H1 (cell line): ENCODE measurements around the gene SMYD3. TPM values are rescaled to one million over a fixed set of nuclear protein-coding genes. Genes with fewer than 3 reads are reported as not detected.

Source experiments
- CTCF ChIA-PET: fragments of 300-600 bp; sonication (Branson Sonifier 250); formaldehyde crosslinking; loops from one replicate; lab custom pipeline; 2021; ENCODE audit not compliant: partially characterized antibody; lab: Charles Lee
- POLR2A ChIA-PET: fragments of 300-600 bp; sonication (Branson Sonifier 250); formaldehyde crosslinking; loops from one replicate; lab custom pipeline; 2021; ENCODE audit warnings: inconsistent platforms; ENCODE audit not compliant: partially characterized antibody; lab: Charles Lee
- DNase-seq, 2 experiments: peaks; one replicate each; pipeline versions ENCODE4 v3.0.0 to v3.0.0-alpha.2; 2010 to 2022; ENCODE audit warnings: low spot score in 2 of 2, low read depth in 1 of 2, mixed read lengths in 1 of 2
- FAIRE-seq: peaks from 2 replicates; lab custom pipeline; 2011; peaks lifted over from hg19 to GRCh38; lab: Jason Lieb, UNC
- H2AFZ ChIP-seq: 2 replicates; pipeline ENCODE4 v1.8.1; 2012; ENCODE audit warnings: low read length, inconsistent platforms
- H2AK5ac ChIP-seq: 2 replicates; pipeline ENCODE4 v1.6.1; 2013; ENCODE audit warnings: low read depth, low read length
- H2BK120ac ChIP-seq: replicated peaks from 2 replicates; pipeline ENCODE3; 2013; ENCODE audit warnings: low read depth, low read length, inconsistent platforms
- H2BK12ac ChIP-seq: 2 replicates; pipeline ENCODE4 v1.6.1; 2013; ENCODE audit warnings: low read depth, low read length
- H2BK15ac ChIP-seq: 2 replicates; pipeline ENCODE4 v1.6.1; 2013; ENCODE audit warnings: low read length
- H2BK20ac ChIP-seq: 2 replicates; pipeline ENCODE4 v1.6.1; 2013; ENCODE audit warnings: low read length
- H2BK5ac ChIP-seq: 2 replicates; pipeline ENCODE4 v1.6.1; 2013; ENCODE audit warnings: low read depth, low read length
- H3K14ac ChIP-seq: 2 replicates; pipeline ENCODE4 v1.6.1; 2013; ENCODE audit warnings: inconsistent platforms; ENCODE audit not compliant: insufficient read length
- H3K18ac ChIP-seq: 2 replicates; pipeline ENCODE4 v1.6.1; 2013; ENCODE audit warnings: low read length; ENCODE audit errors: extremely low read depth
- H3K23ac ChIP-seq: 2 replicates; pipeline ENCODE4 v1.6.1; 2013; ENCODE audit warnings: inconsistent platforms; ENCODE audit not compliant: insufficient read length
- H3K23me2 ChIP-seq: 2 replicates; pipeline ENCODE4 v1.6.1; 2013; ENCODE audit warnings: low read depth, low read length
- H3K27ac ChIP-seq: 2 replicates; pipeline ENCODE4 v1.6.1; 2011; ENCODE audit warnings: low read depth, low read length, inconsistent platforms
- H3K27me3 ChIP-seq, 4 experiments: replicated peaks in 1 of 4; 1 replicate in 1 of 4; 2 replicates in 3 of 4; pipeline versions ENCODE4 v1.6.1 to v1.8.1; 2011 to 2013; ENCODE audit warnings: low read length in 3 of 4, mild to moderate bottlenecking in 3 of 4, inconsistent platforms in 2 of 4, mixed read lengths in 2 of 4, moderate library complexity in 1 of 4; ENCODE audit not compliant: control insufficient read depth in 3 of 4, insufficient read depth in 3 of 4; ENCODE audit errors: extremely low read depth in 1 of 4
- H3K36me3 ChIP-seq, 4 experiments: 2 replicates each; pipeline versions ENCODE4 v1.6.1 to v1.8.1; 2011 to 2013; ENCODE audit warnings: mild to moderate bottlenecking in 4 of 4, low read length in 3 of 4, moderate library complexity in 2 of 4, control low read depth in 1 of 4, inconsistent platforms in 1 of 4; ENCODE audit not compliant: insufficient read depth in 4 of 4, control insufficient read depth in 2 of 4
- H3K4ac ChIP-seq: replicated peaks from 2 replicates; pipeline ENCODE3; 2013; ENCODE audit warnings: low read length, low read depth, mixed read lengths, inconsistent platforms; ENCODE audit not compliant: insufficient read length
- H3K4me1 ChIP-seq, 4 experiments: replicated peaks in 1 of 4; 1 replicate in 1 of 4; 2 replicates in 3 of 4; pipeline versions ENCODE4 v1.6.1 to v1.8.1; 2011 to 2013; ENCODE audit warnings: low read length in 3 of 4, inconsistent platforms in 2 of 4, mixed read lengths in 1 of 4; ENCODE audit not compliant: insufficient read depth in 4 of 4, control insufficient read depth in 3 of 4
- H3K4me2 ChIP-seq, 2 experiments: 2 replicates each; pipeline versions ENCODE4 v1.6.1 to v1.8.1; 2011 to 2013; ENCODE audit warnings: low read depth in 2 of 2, low read length in 2 of 2, control low read depth in 1 of 2, inconsistent platforms in 1 of 2, mild to moderate bottlenecking in 1 of 2; ENCODE audit not compliant: insufficient read depth in 1 of 2
- H3K4me3 ChIP-seq, 4 experiments: fragments of 200-600, 300-600 bp in 1 of 4; sonication (generic), shearing (Covaris generic), sonication (Bioruptor Twin) in 1 of 4; 2 replicates each; pipeline versions ENCODE4 v1.5.1 to v1.8.1; 2011 to 2016; ENCODE audit warnings: low read length in 4 of 4, low read depth in 3 of 4, control low read depth in 2 of 4, inconsistent platforms in 2 of 4, mild to moderate bottlenecking in 2 of 4, mixed read lengths in 1 of 4, moderate library complexity in 1 of 4; ENCODE audit not compliant: insufficient read depth in 2 of 4; ENCODE audit errors: extremely low read depth in 1 of 4
- H3K56ac ChIP-seq: replicated peaks from 2 replicates; pipeline ENCODE3; 2013; ENCODE audit warnings: low read depth, mild to moderate bottlenecking, mixed read lengths, low read length, inconsistent platforms; ENCODE audit not compliant: insufficient read length
- H3K79me1 ChIP-seq: 2 replicates; pipeline ENCODE4 v1.6.1; 2013; ENCODE audit warnings: low read depth, low read length, control low read depth
- H3K79me2 ChIP-seq, 2 experiments: 2 replicates each; pipeline versions ENCODE4 v1.6.1 to v1.8.1; 2012 to 2013; ENCODE audit warnings: low read length in 2 of 2, mild to moderate bottlenecking in 2 of 2, inconsistent platforms in 1 of 2; ENCODE audit not compliant: insufficient read depth in 2 of 2, control insufficient read depth in 1 of 2
- H3K9ac ChIP-seq, 4 experiments: replicated peaks in 1 of 4; 1 replicate in 1 of 4; 2 replicates in 3 of 4; pipeline versions ENCODE4 v1.6.1 to v1.8.1; 2011 to 2013; ENCODE audit warnings: low read depth in 3 of 4, low read length in 3 of 4, control low read depth in 2 of 4, mild to moderate bottlenecking in 2 of 4, moderate library complexity in 2 of 4, inconsistent platforms in 1 of 4; ENCODE audit errors: extremely low read depth in 1 of 4
- H3K9me3 ChIP-seq, 2 experiments: 2 replicates each; pipeline versions ENCODE4 v1.6.1 to v1.8.1; 2012 to 2013; ENCODE audit warnings: mild to moderate bottlenecking in 2 of 2, moderate library complexity in 2 of 2, control low read depth in 1 of 2, inconsistent platforms in 1 of 2, low read depth in 1 of 2, low read length in 1 of 2, mixed read lengths in 1 of 2; ENCODE audit not compliant: insufficient read depth in 2 of 2
- H4K20me1 ChIP-seq, 2 experiments: replicated peaks in 1 of 2; 2 replicates each; pipeline versions ENCODE3 to v1.8.1; 2011 to 2013; ENCODE audit warnings: inconsistent platforms in 2 of 2, low read length in 2 of 2, mild to moderate bottlenecking in 1 of 2; ENCODE audit not compliant: insufficient read depth in 2 of 2, control insufficient read depth in 1 of 2
- H4K5ac ChIP-seq: 2 replicates; pipeline ENCODE4 v1.6.1; 2013; ENCODE audit warnings: low read length, low read depth, mixed read lengths, inconsistent platforms; ENCODE audit not compliant: insufficient read length
- H4K8ac ChIP-seq: 2 replicates; pipeline ENCODE4 v1.8.0; 2013; ENCODE audit warnings: mild to moderate bottlenecking, moderate library complexity, low read length, inconsistent platforms; ENCODE audit not compliant: insufficient read depth; ENCODE audit errors: extremely low read depth
- H4K91ac ChIP-seq: replicated peaks from 2 replicates; pipeline ENCODE3; 2013; ENCODE audit warnings: low read length, mixed read lengths, inconsistent platforms; ENCODE audit not compliant: insufficient read length
- BACH1 ChIP-seq: IDR thresholded peaks from 2 replicates; pipeline ENCODE4 v1.6.1; 2012; ENCODE audit warnings: low read length, improper control_type of control experiment
- CBX5 ChIP-seq: fragments of 300-800, 300-1000 bp; sonication (generic); IDR thresholded peaks from 2 replicates; pipeline ENCODE4 v1.7.1; 2016; ENCODE audit warnings: antibody characterized with exemption, low read length, low read depth
- EGR1 ChIP-seq: IDR thresholded peaks from 2 replicates; pipeline ENCODE4 v1.6.1; 2011; ENCODE audit warnings: low read depth, low read length, borderline replicate concordance
- EP300 ChIP-seq, 2 experiments: IDR thresholded peaks; 1 replicate in 1 of 2; 2 replicates in 1 of 2; pipeline ENCODE4 v1.6.1; 2011 to 2012; ENCODE audit warnings: low read depth in 2 of 2, low read length in 2 of 2, mild to moderate bottlenecking in 2 of 2, borderline replicate concordance in 1 of 2, inconsistent platforms in 1 of 2, moderate library complexity in 1 of 2
- JUN ChIP-seq: IDR thresholded peaks from 2 replicates; pipeline ENCODE4 v1.6.1; 2011; ENCODE audit warnings: low read depth, mild to moderate bottlenecking, improper control_type of control experiment, low read length
- KDM4A ChIP-seq: IDR thresholded peaks from one replicate; pipeline ENCODE4 v1.7.1; 2012; ENCODE audit warnings: low read depth, mild to moderate bottlenecking, moderate library complexity, low read length, inconsistent platforms; ENCODE audit not compliant: severe bottlenecking
- PHF8 ChIP-seq: fragments of 200-600 bp; sonication (generic); conservative IDR thresholded peaks from 2 replicates; pipeline ENCODE4 v1.7.1; 2012; ENCODE audit warnings: low read depth, mild to moderate bottlenecking, inconsistent platforms, low read length, moderate library complexity
- POLR2A ChIP-seq, 2 experiments: IDR thresholded peaks; 1 replicate in 1 of 2; 2 replicates in 1 of 2; pipeline ENCODE4 v1.6.1; 2011; ENCODE audit warnings: low read depth in 2 of 2, low read length in 2 of 2, mild to moderate bottlenecking in 2 of 2; ENCODE audit errors: control extremely low read depth in 1 of 2
- SP4 ChIP-seq: IDR thresholded peaks from 2 replicates; pipeline ENCODE4 v1.6.1; 2012; ENCODE audit warnings: low read length, inconsistent platforms
- SUZ12 ChIP-seq: fragments of 200-600 bp; sonication (generic); IDR thresholded peaks from 2 replicates; pipeline ENCODE4 v1.6.1; 2012; ENCODE audit warnings: mild to moderate bottlenecking, inconsistent platforms, low read length, moderate library complexity, mixed read lengths
- TBP ChIP-seq: IDR thresholded peaks from 2 replicates; pipeline ENCODE4 v1.6.1; 2011; ENCODE audit warnings: low read depth, low read length, improper control_type of control experiment
- ZNF274 ChIP-seq: IDR thresholded peaks from 2 replicates; pipeline ENCODE4 v1.7.0; 2012; ENCODE audit warnings: low read length, borderline replicate concordance; ENCODE audit errors: extremely low read depth
- WGBS, 2 experiments: shearing (Covaris generic) in 1 of 2; methylation state at CpG; one replicate each; pipeline versions ENCODE4 v1.1.6 to v1.1.7; 2013 to 2015; ENCODE audit warnings: low lambda C conversion rate in 2 of 2, mixed read lengths in 2 of 2, inconsistent platforms in 1 of 2, low coverage in 1 of 2, missing lambda C conversion rate in 1 of 2; ENCODE audit not compliant: insufficient replicate concordance in 2 of 2, insufficient coverage in 1 of 2, insufficient read length in 1 of 2; ENCODE audit errors: extremely low coverage in 1 of 2, missing lambda C conversion rate in 1 of 2; 5-methylcytosine and 5-hydroxymethylcytosine counted together
- polyA plus RNA-seq, 7 experiments: library from polyadenylated mRNA; depleted of rRNA in 3 of 7; stranded (reverse) in 5 of 7; unstranded in 2 of 7; fragments of >200 nt in 5 of 7; fragments of 200-250 nt in 2 of 7; gene quantifications; 1 replicate in 5 of 7; 2 replicates in 1 of 7; 4 replicates in 1 of 7; pipeline versions ENCODE4 v1.2.1 to v1.2.3, GENCODE V29; 2011 to 2013; ENCODE audit warnings: missing spikeins in 2 of 7, mixed read lengths in 2 of 7
- total RNA-seq: library from RNA; stranded (reverse); fragmentation: NEBNext Ultra II Directional; extraction: Animal tissue kit (Norgen Biotek cat#: 25700); gene quantifications from 2 replicates; pipeline ENCODE4 v1.2.1, GENCODE V29; 2021
- TF ChIP-seq, protein P1 (sequence below): IDR thresholded peaks from 2 replicates; pipeline ENCODE4 v1.6.1; 2011; ENCODE audit warnings: low read length, improper control_type of control experiment

SMYD3 gene
- total and polyA plus RNA-seq, 2 of the 8 experiments (the other 6 are each of a cell fraction or from before 2014, with no cell fraction given) = 17.3 to 25.4 TPM

DNA sequence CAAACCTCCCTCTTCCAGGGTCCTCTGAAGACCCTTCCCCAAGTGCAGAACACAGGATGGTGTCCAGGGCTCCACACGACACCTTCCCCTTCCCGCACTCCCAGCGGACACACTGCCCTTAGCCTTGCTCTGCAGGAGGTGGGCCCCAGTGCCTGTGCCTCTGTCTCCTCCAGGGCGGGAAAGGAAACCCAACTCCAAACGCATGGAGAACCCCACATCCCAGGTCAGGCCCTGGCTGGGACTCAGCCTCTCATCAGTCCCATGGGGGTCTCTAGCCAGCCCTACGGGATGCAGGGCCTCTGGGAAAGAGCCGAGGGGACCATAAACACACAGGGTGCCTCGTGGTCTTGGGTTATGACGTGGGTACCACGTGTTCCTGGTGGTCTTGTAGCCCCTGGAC is 5.6 kb upstream of the SMYD3 start:
- no peak overlapping the region for H2BK120ac ChIP-seq
- H3K79me1 ChIP-seq = no peaks in the 10 kb centered on the region
- no peaks in the 10 kb centered on the region for H3K23me2 ChIP-seq
- H3K27me3 ChIP-seq = peaks cover 0 to 2% (median 0%) of the 10 kb centered on the region in 4 experiments; a peak in 1 of 7 replicates
- no peak overlapping the region for H2AK5ac ChIP-seq
- 86% methylated on average over 10 of the region's 10 CpGs; no CpG with 5 or more reads in 1 of the 2 experiments for WGBS, 2 experiments
- ChIA-PET CTCF (no interaction called here), POLR2A (no interaction called here)
- no peak for DNase-seq
- no peaks in the 10 kb centered on the region for H3K4me1 ChIP-seq
- H2AFZ ChIP-seq = no peak overlapping the region
- H3K18ac ChIP-seq = no peak overlapping the region
- no peak overlapping the region for H3K9ac ChIP-seq
- no peak overlapping the region for H3K23ac ChIP-seq
- H3K9me3 ChIP-seq = no peaks in the 10 kb centered on the region
- H2BK20ac ChIP-seq = no peak overlapping the region
- H3K4me3 ChIP-seq = no peak overlapping the region
- H3K4me2 ChIP-seq = no peak overlapping the region
- H4K91ac ChIP-seq = no peak overlapping the region
- H3K14ac ChIP-seq = no peak overlapping the region
- H3K4ac ChIP-seq = no peak overlapping the region
- no peak overlapping the region for H2BK15ac ChIP-seq
- no peak overlapping the region for H2BK12ac ChIP-seq
- H4K20me1 ChIP-seq = no peaks in the 10 kb centered on the region
- H4K8ac ChIP-seq = no peak overlapping the region
- H3K27ac ChIP-seq = no peak overlapping the region
- no peaks in the 10 kb centered on the region for H3K36me3 ChIP-seq
- no peak overlapping the region for H2BK5ac ChIP-seq
- H3K79me2 ChIP-seq = no peaks in the 10 kb centered on the region
- no peak overlapping the region for H3K56ac ChIP-seq
- FAIRE-seq = no peak
- H4K5ac ChIP-seq = no peak overlapping the region
- TF ChIP-seq PHF8 (no peak), ZNF274 (no peak), SP4 (no peak), EP300 (IDR thresholded peaks at IDR 0.05; ENCODE audit: borderline replicate concordance in 1 of 2, low read depth in 2 of 2, low read length in 2 of 2) (no peak), JUN (no peak), POLR2A (IDR thresholded peaks at IDR 0.05; ENCODE audit: control extremely low read depth in 1 of 2, low read depth in 2 of 2, low read length in 2 of 2) (no peak), EGR1 (no peak), KDM4A (no peak), TBP (no peak), SUZ12 (no peak), BACH1 (no peak), CBX5 (no peak)
- TF ChIP-seq, protein P1, sequence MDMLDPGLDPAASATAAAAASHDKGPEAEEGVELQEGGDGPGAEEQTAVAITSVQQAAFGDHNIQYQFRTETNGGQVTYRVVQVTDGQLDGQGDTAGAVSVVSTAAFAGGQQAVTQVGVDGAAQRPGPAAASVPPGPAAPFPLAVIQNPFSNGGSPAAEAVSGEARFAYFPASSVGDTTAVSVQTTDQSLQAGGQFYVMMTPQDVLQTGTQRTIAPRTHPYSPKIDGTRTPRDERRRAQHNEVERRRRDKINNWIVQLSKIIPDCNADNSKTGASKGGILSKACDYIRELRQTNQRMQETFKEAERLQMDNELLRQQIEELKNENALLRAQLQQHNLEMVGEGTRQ = no peak
